ENCODE results near the gene NOXRED1.

The NOXRED1 gene

DNA sequence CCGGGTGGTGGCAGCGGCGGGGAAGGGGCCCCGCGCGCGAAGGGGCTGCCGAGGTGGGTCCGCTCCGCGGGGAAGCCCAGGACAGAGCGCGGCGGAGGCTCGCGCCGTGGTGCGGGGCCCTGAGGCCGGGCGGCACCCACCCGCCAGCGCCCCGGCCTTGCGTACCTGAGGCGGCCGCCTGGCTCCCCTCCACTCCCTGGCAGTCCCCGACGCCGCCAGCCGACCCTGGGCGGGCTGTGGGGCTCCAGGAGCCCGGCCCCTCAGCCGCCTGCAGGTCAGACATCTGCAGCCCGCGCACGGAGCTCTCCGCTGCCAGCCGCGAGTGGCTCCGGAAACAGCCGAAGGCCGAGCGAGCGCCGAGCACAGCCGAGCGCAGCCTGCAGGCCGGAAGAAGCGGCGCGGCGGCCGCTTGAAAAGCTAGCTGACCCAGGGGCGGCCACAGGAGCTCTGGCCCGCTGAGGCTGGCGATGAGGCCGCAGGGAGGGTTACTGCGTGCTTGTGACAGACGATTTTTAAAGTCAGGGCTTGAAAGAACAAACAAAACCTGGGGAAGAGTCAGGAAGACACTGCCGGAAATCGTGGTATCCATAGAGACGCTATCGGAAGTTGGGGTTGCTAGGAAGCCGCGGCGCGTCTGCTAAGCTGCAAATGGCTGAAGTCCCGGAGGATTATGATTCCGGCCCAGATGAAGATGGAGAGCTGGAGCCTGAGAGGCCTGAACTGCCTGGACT is 46.4 kb downstream of the NOXRED1 start, which contains the start of the genes SAMD15 and TMED8:
Gene SAMD15, plus strand, starts transcription at position 609 of the 731 bp plus-strand sequence. Its CDS starts 40 bp downstream, at position 649.
Gene TMED8, minus strand, starts transcription at position 324 of the 731 bp plus-strand sequence. Its CDS starts 41 bp downstream, at position 283.
- no peak for TF ChIP-seq EZH2phosphoT487 (conservative IDR thresholded peaks at IDR 0.05; ENCODE audit: low read length)
- TF ChIP-seq, protein P1, sequence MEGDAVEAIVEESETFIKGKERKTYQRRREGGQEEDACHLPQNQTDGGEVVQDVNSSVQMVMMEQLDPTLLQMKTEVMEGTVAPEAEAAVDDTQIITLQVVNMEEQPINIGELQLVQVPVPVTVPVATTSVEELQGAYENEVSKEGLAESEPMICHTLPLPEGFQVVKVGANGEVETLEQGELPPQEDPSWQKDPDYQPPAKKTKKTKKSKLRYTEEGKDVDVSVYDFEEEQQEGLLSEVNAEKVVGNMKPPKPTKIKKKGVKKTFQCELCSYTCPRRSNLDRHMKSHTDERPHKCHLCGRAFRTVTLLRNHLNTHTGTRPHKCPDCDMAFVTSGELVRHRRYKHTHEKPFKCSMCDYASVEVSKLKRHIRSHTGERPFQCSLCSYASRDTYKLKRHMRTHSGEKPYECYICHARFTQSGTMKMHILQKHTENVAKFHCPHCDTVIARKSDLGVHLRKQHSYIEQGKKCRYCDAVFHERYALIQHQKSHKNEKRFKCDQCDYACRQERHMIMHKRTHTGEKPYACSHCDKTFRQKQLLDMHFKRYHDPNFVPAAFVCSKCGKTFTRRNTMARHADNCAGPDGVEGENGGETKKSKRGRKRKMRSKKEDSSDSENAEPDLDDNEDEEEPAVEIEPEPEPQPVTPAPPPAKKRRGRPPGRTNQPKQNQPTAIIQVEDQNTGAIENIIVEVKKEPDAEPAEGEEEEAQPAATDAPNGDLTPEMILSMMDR (IDR thresholded peaks at IDR 0.05; ENCODE audit: insufficient read depth, low read length, poor library complexity, severe bottlenecking) = no peak

GRCh38 chr14:77375973-77376770 is 47.2 kb downstream of the NOXRED1 start:
- peak overlapping the region; percentile 89 for H3K4me3 ChIP-seq (ENCODE audit: insufficient read depth, low read length, poor library complexity, severe bottlenecking)
- peaks cover 43% of the 10 kb centered on the region for H3K79me2 ChIP-seq (ENCODE audit: insufficient read depth, low read length)
- peak overlapping the region; percentile 95 for H2AFZ ChIP-seq (ENCODE audit: low read depth, low read length, severe bottlenecking)
- H4K20me1 ChIP-seq (ENCODE audit: low read depth, low read length) = no peaks in the 10 kb centered on the region
- no peaks in the 10 kb centered on the region for H3K27me3 ChIP-seq (ENCODE audit: low read length)
- peak overlapping the region; percentile 95 for H3K4me2 ChIP-seq (ENCODE audit: low read depth, low read length, poor library complexity, severe bottlenecking)
- TF ChIP-seq, protein P1 (IDR thresholded peaks at IDR 0.05; ENCODE audit: insufficient read depth, low read length, poor library complexity, severe bottlenecking) = no peak
- TF ChIP-seq EZH2phosphoT487 (conservative IDR thresholded peaks at IDR 0.05; ENCODE audit: low read length) = no peak
- peak overlapping the region; percentile 93 for H3K9ac ChIP-seq (ENCODE audit: low read length)
- H3K9me2 ChIP-seq (replicated peaks; ENCODE audit: insufficient read depth, low read length) = no peaks in the 10 kb centered on the region
- H3F3A ChIP-seq (ENCODE audit: insufficient read depth) = peaks cover 33% of the 10 kb centered on the region
- peak overlapping the region; percentile 96 for H3K27ac ChIP-seq (ENCODE audit: low read depth, low read length)
- H3K9me3 ChIP-seq (ENCODE audit: insufficient read depth, low read length) = no peaks in the 10 kb centered on the region
- no peaks in the 10 kb centered on the region; the same call in 1 of the 2 replicates for H3K36me3 ChIP-seq (ENCODE audit: low read length)

More for the DNA sequence above, 46.4 kb downstream of the NOXRED1 start, which contains the start of the genes SAMD15 and TMED8:
- Histone ChIP-seq H4K20me1 (ENCODE audit: low read depth, low read length) (no peaks in the 10 kb centered on the region), H3K9me2 (replicated peaks; ENCODE audit: insufficient read depth, low read length) (no peaks in the 10 kb centered on the region), H3F3A (ENCODE audit: insufficient read depth) (peaks cover 28% of the 10 kb centered on the region), H3K36me3 (ENCODE audit: low read length) (no peaks in the 10 kb centered on the region), H3K79me2 (ENCODE audit: insufficient read depth, low read length) (peaks cover 38% of the 10 kb centered on the region), H3K27me3 (ENCODE audit: low read length) (no peaks in the 10 kb centered on the region), H3K27ac (ENCODE audit: low read depth, low read length) (peak within 1 kb of the TSS; percentile 96), H3K4me2 (ENCODE audit: low read depth, low read length, poor library complexity, severe bottlenecking) (peak within 1 kb of the TSS; percentile 95), H3K9ac (ENCODE audit: low read length) (peak within 1 kb of the TSS; percentile 93), H2AFZ (ENCODE audit: low read depth, low read length, severe bottlenecking) (peak within 1 kb of the TSS; percentile 95), H3K9me3 (ENCODE audit: insufficient read depth, low read length) (no peaks in the 10 kb centered on the region), H3K4me3 (ENCODE audit: insufficient read depth, low read length, poor library complexity, severe bottlenecking) (peak within 1 kb of the TSS; percentile 89)

DNA sequence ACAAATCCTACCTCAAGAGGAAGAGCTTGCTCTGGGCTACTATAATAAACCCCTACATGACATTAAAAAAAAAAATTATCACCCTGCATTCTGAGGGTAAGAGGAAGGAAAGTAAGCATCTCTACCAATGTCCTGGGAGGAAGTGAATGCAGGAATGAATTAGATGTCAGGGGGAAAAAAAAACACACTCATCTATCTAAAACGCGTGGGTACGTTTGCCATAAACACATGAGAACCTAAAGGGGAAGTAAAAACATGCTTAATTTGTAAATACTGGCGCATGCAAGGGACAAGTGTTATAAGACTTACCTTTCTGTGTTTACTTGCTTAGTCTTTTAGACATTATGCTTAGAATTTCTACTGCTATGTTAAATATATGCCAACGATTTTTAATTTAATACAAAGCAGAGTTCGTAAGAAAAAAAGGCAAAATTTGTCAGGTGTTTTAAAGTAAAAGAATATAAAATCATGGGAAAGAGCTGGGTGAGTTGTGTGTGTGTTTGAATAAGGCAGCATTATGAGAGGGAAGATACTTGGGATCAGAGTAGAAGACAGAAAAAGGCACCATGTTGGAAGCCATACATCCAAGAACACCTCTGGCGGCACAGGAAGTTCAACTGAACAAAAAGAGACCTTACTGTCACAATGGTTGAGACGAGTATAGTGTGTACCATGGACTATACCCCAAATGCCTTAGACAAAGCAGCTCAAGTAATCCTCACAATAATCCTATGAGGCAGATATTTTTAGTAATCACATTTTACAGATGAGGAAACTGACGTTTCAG is 48.0 kb downstream of the NOXRED1 start:
- Histone ChIP-seq H3K4me3 (ENCODE audit: insufficient read depth, low read length, poor library complexity, severe bottlenecking) (peak overlapping the region; percentile 89), H3K27me3 (ENCODE audit: low read length) (no peaks in the 10 kb centered on the region), H3K27ac (ENCODE audit: low read depth, low read length) (peak overlapping the region; percentile 96), H3K4me2 (ENCODE audit: low read depth, low read length, poor library complexity, severe bottlenecking) (peak overlapping the region; percentile 95), H3K9ac (ENCODE audit: low read length) (peak overlapping the region; percentile 93), H3K9me3 (ENCODE audit: insufficient read depth, low read length) (no peaks in the 10 kb centered on the region), H3F3A (ENCODE audit: insufficient read depth) (peaks cover 33% of the 10 kb centered on the region), H4K20me1 (ENCODE audit: low read depth, low read length) (no peaks in the 10 kb centered on the region), H3K36me3 (ENCODE audit: low read length) (no peaks in the 10 kb centered on the region; the same call in 1 of the 2 replicates), H3K79me2 (ENCODE audit: insufficient read depth, low read length) (peaks cover 50% of the 10 kb centered on the region), H3K9me2 (replicated peaks; ENCODE audit: insufficient read depth, low read length) (no peaks in the 10 kb centered on the region), H2AFZ (ENCODE audit: low read depth, low read length, severe bottlenecking) (no peak overlapping the region)
- TF ChIP-seq EZH2phosphoT487 (conservative IDR thresholded peaks at IDR 0.05; ENCODE audit: low read length) = no peak
- TF ChIP-seq, protein P1 (IDR thresholded peaks at IDR 0.05; ENCODE audit: insufficient read depth, low read length, poor library complexity, severe bottlenecking) = no peak

Data from SU-DHL-6 (cell line).